B cell (primary cell): ENCODE data around the gene TRIM9.

Source experiments
- CTCF ChIP-seq: fragments of 200-600 bp; IDR thresholded peaks from one replicate; pipeline ENCODE4 v1.8.0; 2022; ENCODE audit warnings: antibody characterized with exemption, mild to moderate bottlenecking
- EZH2 ChIP-seq: IDR thresholded peaks from 2 replicates; pipeline ENCODE4 v1.6.1; 2012; ENCODE audit warnings: borderline replicate concordance, low read depth, mild to moderate bottlenecking, moderate library complexity, low read length; ENCODE audit not compliant: insufficient read depth, poor library complexity, severe bottlenecking

- TF ChIP-seq CTCF: no peak
- TF ChIP-seq EZH2: no peak
Measured at GRCh38 chr14:50953502-50953901, 141.4 kb downstream of the TRIM9 start.
